ENCODE data around the gene MBD2.

DNA sequence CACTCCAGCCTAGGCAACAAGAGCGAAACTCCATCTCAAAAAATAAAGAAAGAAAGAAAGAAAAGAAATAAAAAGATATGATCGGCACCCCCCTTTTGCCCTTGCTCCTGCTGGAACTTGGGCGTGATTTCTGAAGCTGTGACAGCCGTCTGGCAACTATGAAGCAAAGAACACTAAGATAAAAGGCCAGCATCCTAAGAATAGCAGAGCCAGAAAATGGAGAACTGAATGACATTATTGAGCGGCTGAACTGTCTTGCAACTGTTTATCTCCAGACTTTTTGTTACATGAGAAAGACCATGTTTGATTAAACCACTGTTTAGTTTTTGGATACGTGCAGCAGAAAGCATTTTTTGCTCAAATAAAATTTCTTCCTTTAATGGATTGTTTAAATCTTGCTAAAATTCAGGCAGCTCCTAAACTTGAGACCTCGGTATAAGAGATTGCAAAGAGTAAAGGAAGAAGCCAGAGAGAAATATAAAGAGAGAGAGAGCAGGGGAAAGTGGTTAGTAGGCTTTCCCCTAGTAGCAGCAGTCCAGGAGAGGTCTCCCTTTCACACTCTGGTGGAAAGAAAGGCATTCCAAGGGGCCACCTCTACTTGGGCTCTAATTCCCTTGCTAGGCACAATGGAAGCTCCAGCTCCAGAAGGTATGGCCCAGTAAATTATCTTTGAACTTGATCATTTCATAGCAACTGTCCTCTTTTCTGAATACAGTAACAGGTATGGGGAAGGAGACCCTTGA, 8.2 kb upstream of the MBD2 start:
- no peak for TF ChIP-seq EZH2 (IDR thresholded peaks at IDR 0.05; ENCODE audit: low read length, missing control alignments)
- TF ChIP-seq, protein P1, sequence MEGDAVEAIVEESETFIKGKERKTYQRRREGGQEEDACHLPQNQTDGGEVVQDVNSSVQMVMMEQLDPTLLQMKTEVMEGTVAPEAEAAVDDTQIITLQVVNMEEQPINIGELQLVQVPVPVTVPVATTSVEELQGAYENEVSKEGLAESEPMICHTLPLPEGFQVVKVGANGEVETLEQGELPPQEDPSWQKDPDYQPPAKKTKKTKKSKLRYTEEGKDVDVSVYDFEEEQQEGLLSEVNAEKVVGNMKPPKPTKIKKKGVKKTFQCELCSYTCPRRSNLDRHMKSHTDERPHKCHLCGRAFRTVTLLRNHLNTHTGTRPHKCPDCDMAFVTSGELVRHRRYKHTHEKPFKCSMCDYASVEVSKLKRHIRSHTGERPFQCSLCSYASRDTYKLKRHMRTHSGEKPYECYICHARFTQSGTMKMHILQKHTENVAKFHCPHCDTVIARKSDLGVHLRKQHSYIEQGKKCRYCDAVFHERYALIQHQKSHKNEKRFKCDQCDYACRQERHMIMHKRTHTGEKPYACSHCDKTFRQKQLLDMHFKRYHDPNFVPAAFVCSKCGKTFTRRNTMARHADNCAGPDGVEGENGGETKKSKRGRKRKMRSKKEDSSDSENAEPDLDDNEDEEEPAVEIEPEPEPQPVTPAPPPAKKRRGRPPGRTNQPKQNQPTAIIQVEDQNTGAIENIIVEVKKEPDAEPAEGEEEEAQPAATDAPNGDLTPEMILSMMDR (conservative IDR thresholded peaks at IDR 0.05 in 1 of 2, IDR thresholded peaks at IDR 0.05 in 1 of 2; ENCODE audit: low read depth in 1 of 2, low read length in 2 of 2) = no peak

Measured in fibroblast of lung (primary cell).